GM10248 (cell line): ENCODE results near the gene ARL15.

Experiments used
- CTCF ChIA-PET: fragments of 300-600 bp; sonication (Branson Sonifier 250); formaldehyde crosslinking; extraction: SDS; loops from one replicate; lab custom pipeline; 2021; ENCODE audit warnings: antibody characterized with exemption; lab: Yijun Ruan, JAX
- POLR2A ChIA-PET: fragments of 350-650 bp; sonication (Branson Sonifier 250); formaldehyde crosslinking; extraction: SDS; loops from one replicate; lab custom pipeline; 2020; ENCODE audit warnings: antibody characterized with exemption; lab: Yijun Ruan, JAX
- DNase-seq: peaks from one replicate; pipeline ENCODE4 v3.0.0; 2012; ENCODE audit errors: extremely low spot score
- TF ChIP-seq, protein P1 (sequence below): IDR thresholded peaks from 2 replicates; pipeline ENCODE4 v1.5.1; 2012; ENCODE audit warnings: mild to moderate bottlenecking, low read depth; ENCODE audit errors: extremely low read depth, missing control alignments, control extremely low read depth

Gene ARL15

DNA sequence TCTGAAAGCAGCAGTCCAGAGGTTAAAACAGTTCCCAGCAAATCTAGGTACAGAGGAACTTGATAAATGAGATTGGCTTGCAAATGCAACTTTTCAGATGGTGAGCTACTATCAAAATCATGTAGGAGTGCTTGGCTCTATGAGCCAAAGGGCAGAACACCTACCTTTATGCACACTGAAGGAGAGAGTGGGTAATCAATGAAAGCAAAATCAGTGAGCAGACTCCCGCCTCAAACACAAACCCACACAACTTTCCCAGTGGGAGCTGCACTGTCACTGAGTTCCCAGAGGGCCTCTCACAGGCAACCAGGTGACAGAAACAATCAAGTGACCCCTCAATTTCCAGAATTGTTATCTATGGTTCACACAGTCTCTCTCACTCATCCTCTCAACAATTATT is 8.5 kb downstream of the ARL15 start:
- DNase-seq: no peak
- TF ChIP-seq, protein P1, sequence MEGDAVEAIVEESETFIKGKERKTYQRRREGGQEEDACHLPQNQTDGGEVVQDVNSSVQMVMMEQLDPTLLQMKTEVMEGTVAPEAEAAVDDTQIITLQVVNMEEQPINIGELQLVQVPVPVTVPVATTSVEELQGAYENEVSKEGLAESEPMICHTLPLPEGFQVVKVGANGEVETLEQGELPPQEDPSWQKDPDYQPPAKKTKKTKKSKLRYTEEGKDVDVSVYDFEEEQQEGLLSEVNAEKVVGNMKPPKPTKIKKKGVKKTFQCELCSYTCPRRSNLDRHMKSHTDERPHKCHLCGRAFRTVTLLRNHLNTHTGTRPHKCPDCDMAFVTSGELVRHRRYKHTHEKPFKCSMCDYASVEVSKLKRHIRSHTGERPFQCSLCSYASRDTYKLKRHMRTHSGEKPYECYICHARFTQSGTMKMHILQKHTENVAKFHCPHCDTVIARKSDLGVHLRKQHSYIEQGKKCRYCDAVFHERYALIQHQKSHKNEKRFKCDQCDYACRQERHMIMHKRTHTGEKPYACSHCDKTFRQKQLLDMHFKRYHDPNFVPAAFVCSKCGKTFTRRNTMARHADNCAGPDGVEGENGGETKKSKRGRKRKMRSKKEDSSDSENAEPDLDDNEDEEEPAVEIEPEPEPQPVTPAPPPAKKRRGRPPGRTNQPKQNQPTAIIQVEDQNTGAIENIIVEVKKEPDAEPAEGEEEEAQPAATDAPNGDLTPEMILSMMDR: no peak
- POLR2A ChIA-PET: interaction anchor here (3.9 kb wide), 1 partner anchor 9 kb away, joined by 27 read pairs; the partner anchor contains the start of gene ARL15
- CTCF ChIA-PET: interaction anchor here (0.8 to 1.4 kb wide), 2 partner anchors 9 to 30 kb away, joined by 3 read pairs; no protein-coding TSS in a partner anchor

DNA sequence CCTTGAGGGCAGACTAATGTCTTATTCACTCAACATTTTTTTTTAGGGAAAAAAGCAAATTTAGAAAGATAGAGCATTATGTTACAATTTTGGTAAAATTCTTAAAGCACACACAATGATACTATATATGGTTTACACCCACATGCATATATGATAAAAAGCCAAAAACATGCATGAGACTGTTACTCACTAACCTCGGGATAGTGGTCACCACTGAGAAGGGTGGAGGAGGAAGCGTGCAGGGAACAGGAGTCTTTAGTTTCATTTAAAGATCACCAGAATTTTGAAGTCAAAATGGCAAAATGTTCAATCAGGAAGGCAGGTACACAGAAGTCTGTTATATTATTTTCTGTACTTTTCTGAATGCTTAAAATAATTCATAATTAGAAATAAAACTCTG is 9.2 kb downstream of the ARL15 start:
- DNase-seq: no peak
- TF ChIP-seq, protein P1: no peak
- ChIA-PET POLR2A (interaction anchor here (3.9 kb wide), 1 partner anchor 9 kb away, joined by 27 read pairs; the partner anchor contains the start of gene ARL15), CTCF (interaction anchor here (0.8 to 1.4 kb wide), 2 partner anchors 8 to 31 kb away, joined by 3 read pairs; no protein-coding TSS in a partner anchor)

- CTCF ChIA-PET: interaction anchor here (0.7 to 1.6 kb wide), 3 partner anchors 11 to 121 kb away, joined by 3 to 5 read pairs (median 3); partner anchors contain the start of gene ARL15
- TF ChIP-seq, protein P1: no peak
- POLR2A ChIA-PET: interaction anchor here (3.9 kb wide), 1 partner anchor 11 kb away, joined by 27 read pairs; the partner anchor contains the start of gene ARL15
- DNase-seq: no peak
These were observed 11.4 kb downstream of the ARL15 start for GRCh38 chr5:54298947-54299346.

GRCh38 chr5:54296386-54296785 is 14.0 kb downstream of the ARL15 start:
- ChIA-PET CTCF (interaction anchor here (1.2 to 1.4 kb wide), 3 partner anchors 10 to 16 kb away, joined by 3 to 4 read pairs (median 3); no protein-coding TSS in a partner anchor), POLR2A (no interaction called here)
- TF ChIP-seq, protein P1: no peak
- DNase-seq: no peak

DNA sequence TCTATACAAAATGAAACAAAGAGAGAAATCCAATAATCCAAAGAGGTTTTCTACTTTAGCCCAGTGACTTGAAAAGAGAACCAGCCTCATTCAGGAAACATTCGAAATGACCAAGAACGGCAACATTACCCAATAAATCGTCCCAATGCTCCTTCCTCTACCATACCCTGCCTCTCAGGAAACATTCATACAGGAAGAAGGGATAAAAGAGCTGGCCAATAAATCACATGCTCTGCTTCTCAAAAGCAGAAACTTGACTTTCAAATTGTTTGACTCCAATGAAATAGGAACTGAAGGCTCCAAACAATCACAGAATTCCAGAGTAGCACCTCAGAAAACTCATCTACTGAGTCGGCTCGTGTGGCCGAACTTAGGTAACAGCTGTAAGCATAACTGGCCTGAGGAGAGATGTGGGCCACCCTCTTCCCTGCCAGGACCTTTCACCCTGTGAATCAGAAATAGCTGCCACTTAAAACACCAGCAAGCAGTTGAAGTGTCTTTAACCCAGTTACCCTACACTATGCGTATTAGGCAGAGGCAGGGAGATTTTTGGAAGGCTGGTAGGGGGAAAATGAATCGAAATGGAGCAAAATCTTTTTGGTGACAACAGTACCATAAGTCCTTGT is 14.6 kb downstream of the ARL15 start:
- ChIA-PET POLR2A (no interaction called here), CTCF (interaction anchor here (1.2 to 1.4 kb wide), 2 partner anchors 11 to 14 kb away, joined by 3 to 4 read pairs; no protein-coding TSS in a partner anchor)
- TF ChIP-seq, protein P1: no peak
- no peak for DNase-seq

DNA sequence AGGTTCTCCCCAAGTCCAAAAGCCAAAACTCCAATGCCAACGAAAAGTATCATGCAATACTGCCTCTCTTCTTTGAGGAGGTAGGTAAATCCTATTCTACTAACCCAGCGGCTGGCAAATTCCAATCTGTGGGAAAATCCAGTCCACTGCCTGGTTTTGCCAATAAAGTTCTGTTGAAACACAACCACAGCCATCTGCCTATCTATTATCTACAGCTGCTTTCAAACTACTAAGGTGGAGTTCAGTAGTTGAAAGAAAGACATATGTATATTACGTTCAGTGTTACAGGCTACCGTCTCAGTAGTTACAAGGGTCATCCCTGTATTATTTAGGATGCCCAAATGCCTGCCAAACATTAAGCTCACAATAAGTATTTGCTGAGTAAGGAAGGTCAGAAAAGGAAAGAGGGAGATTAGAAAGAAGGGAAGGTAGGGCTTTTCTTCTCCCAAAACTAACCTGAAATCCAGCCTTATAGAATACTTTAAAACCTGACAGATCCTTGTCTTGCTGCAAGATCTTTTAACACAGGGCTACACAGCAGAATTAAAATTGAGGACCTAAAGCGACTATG is 16.2 kb downstream of the ARL15 start:
- TF ChIP-seq, protein P1: no peak
- DNase-seq: no peak
- ChIA-PET CTCF (interaction anchor here (1.4 kb wide), 1 partner anchor 40 kb away, joined by 4 read pairs; no protein-coding TSS in a partner anchor), POLR2A (interaction anchor here (1.0 kb wide), 1 partner anchor 16 kb away, joined by 6 read pairs; the partner anchor contains the start of gene ARL15)
